ENCODE results near the gene CD86.

The CD86 gene

GRCh38 chr3:122010506-122010905 is 44.7 kb upstream of the CD86 start:
- Histone ChIP-seq H3K79me2 (ENCODE audit: insufficient read depth, low read length) (no peaks in the 10 kb centered on the region), H3K27me3 (ENCODE audit: low read length) (no peaks in the 10 kb centered on the region), H3K9me3 (ENCODE audit: insufficient read depth, low read length) (no peaks in the 10 kb centered on the region), H3K9ac (ENCODE audit: low read length) (no peak overlapping the region), H4K20me1 (ENCODE audit: low read depth, low read length) (no peaks in the 10 kb centered on the region), H3K36me3 (ENCODE audit: low read length) (no peaks in the 10 kb centered on the region), H3K4me2 (ENCODE audit: low read depth, low read length, poor library complexity, severe bottlenecking) (no peak overlapping the region), H3K27ac (ENCODE audit: low read depth, low read length) (no peak overlapping the region), H3K4me3 (ENCODE audit: insufficient read depth, low read length, poor library complexity, severe bottlenecking) (no peak overlapping the region), H2AFZ (ENCODE audit: low read depth, low read length, severe bottlenecking) (no peak overlapping the region), H3K9me2 (replicated peaks; ENCODE audit: insufficient read depth, low read length) (no peaks in the 10 kb centered on the region), H3F3A (ENCODE audit: insufficient read depth) (no peaks in the 10 kb centered on the region)
- TF ChIP-seq EZH2phosphoT487 (conservative IDR thresholded peaks at IDR 0.05; ENCODE audit: low read length): no peak
- no peak for TF ChIP-seq CTCF (IDR thresholded peaks at IDR 0.05; ENCODE audit: insufficient read depth, low read length, poor library complexity, severe bottlenecking)

GRCh38 chr3:122011396-122011795 is 43.8 kb upstream of the CD86 start:
- no peak overlapping the region for H3K4me2 ChIP-seq (ENCODE audit: low read depth, low read length, poor library complexity, severe bottlenecking)

GRCh38 chr3:122012821-122013220 is 42.3 kb upstream of the CD86 start:
- TF ChIP-seq CTCF (IDR thresholded peaks at IDR 0.05; ENCODE audit: insufficient read depth, low read length, poor library complexity, severe bottlenecking) (no peak), EZH2phosphoT487 (conservative IDR thresholded peaks at IDR 0.05; ENCODE audit: low read length) (no peak)
- Histone ChIP-seq H4K20me1 (ENCODE audit: low read depth, low read length) (no peaks in the 10 kb centered on the region), H3K79me2 (ENCODE audit: insufficient read depth, low read length) (no peaks in the 10 kb centered on the region), H3K27ac (ENCODE audit: low read depth, low read length) (no peak overlapping the region), H3K36me3 (ENCODE audit: low read length) (no peaks in the 10 kb centered on the region), H3K9ac (ENCODE audit: low read length) (no peak overlapping the region), H3K27me3 (ENCODE audit: low read length) (no peaks in the 10 kb centered on the region), H3K9me3 (ENCODE audit: insufficient read depth, low read length) (no peaks in the 10 kb centered on the region), H3K4me2 (ENCODE audit: low read depth, low read length, poor library complexity, severe bottlenecking) (no peak overlapping the region), H3F3A (ENCODE audit: insufficient read depth) (no peaks in the 10 kb centered on the region), H3K9me2 (replicated peaks; ENCODE audit: insufficient read depth, low read length) (no peaks in the 10 kb centered on the region), H3K4me3 (ENCODE audit: insufficient read depth, low read length, poor library complexity, severe bottlenecking) (no peak overlapping the region), H2AFZ (ENCODE audit: low read depth, low read length, severe bottlenecking) (no peak overlapping the region)

More at GRCh38 chr3:122011396-122011795, 43.8 kb upstream of the CD86 start:
- Histone ChIP-seq H3K79me2 (ENCODE audit: insufficient read depth, low read length) (no peaks in the 10 kb centered on the region), H3K27ac (ENCODE audit: low read depth, low read length) (no peak overlapping the region), H3F3A (ENCODE audit: insufficient read depth) (no peaks in the 10 kb centered on the region), H4K20me1 (ENCODE audit: low read depth, low read length) (no peaks in the 10 kb centered on the region), H3K27me3 (ENCODE audit: low read length) (no peaks in the 10 kb centered on the region), H3K4me3 (ENCODE audit: insufficient read depth, low read length, poor library complexity, severe bottlenecking) (no peak overlapping the region), H3K9me3 (ENCODE audit: insufficient read depth, low read length) (no peaks in the 10 kb centered on the region), H3K9me2 (replicated peaks; ENCODE audit: insufficient read depth, low read length) (no peaks in the 10 kb centered on the region), H3K9ac (ENCODE audit: low read length) (no peak overlapping the region), H3K36me3 (ENCODE audit: low read length) (no peaks in the 10 kb centered on the region), H2AFZ (ENCODE audit: low read depth, low read length, severe bottlenecking) (no peak overlapping the region)
- TF ChIP-seq CTCF (IDR thresholded peaks at IDR 0.05; ENCODE audit: insufficient read depth, low read length, poor library complexity, severe bottlenecking) (no peak), EZH2phosphoT487 (conservative IDR thresholded peaks at IDR 0.05; ENCODE audit: low read length) (no peak)
